Nephron (organoid): ENCODE results near the gene PTDSS2.

Experiments
- H3K27ac Mint-ChIP-seq, 3 experiments: 2 replicates each; pipeline ENCODE4 v1.8.0; 2020; ENCODE audit warnings: mixed read lengths in 3 of 3, mild to moderate bottlenecking in 2 of 3, moderate library complexity in 1 of 3
- H3K27me3 Mint-ChIP-seq: 2 replicates; pipeline ENCODE4 v1.8.0; 2021; ENCODE audit warnings: low read depth, mild to moderate bottlenecking, moderate library complexity, mixed read lengths
- H3K36me3 Mint-ChIP-seq: 2 replicates; pipeline ENCODE4 v1.8.0; 2020; ENCODE audit warnings: low read depth, mixed read lengths
- H3K4me1 Mint-ChIP-seq: 2 replicates; pipeline ENCODE4 v1.8.0; 2020; ENCODE audit warnings: mixed read lengths
- H3K4me3 Mint-ChIP-seq, 3 experiments: 2 replicates each; pipeline ENCODE4 v1.8.0; 2020; ENCODE audit warnings: mild to moderate bottlenecking in 3 of 3, mixed read lengths in 3 of 3, moderate library complexity in 2 of 3
- H3K9me3 Mint-ChIP-seq: 2 replicates; pipeline ENCODE4 v1.8.0; 2020; ENCODE audit warnings: mixed read lengths
- CTCF ChIP-seq, 3 experiments: fragments of 200-600 bp; sonication (generic); IDR thresholded peaks; one replicate each; pipeline ENCODE4 v1.5.0; 2021; ENCODE audit warnings: antibody characterized with exemption in 3 of 3; ENCODE audit not compliant: unreplicated experiment in 3 of 3

PTDSS2 gene

GRCh38 chr11:488062-488461 is 38.0 kb downstream of the PTDSS2 start:
- H3K27ac Mint-ChIP-seq: no peak overlapping the region
- no peaks in the 10 kb centered on the region for H3K4me1 Mint-ChIP-seq
- H3K4me3 Mint-ChIP-seq: no peak overlapping the region
- no peak for TF ChIP-seq CTCF (IDR thresholded peaks at IDR 0.05; ENCODE audit: unreplicated experiment in 3 of 3)
- no peaks in the 10 kb centered on the region for H3K27me3 Mint-ChIP-seq
- H3K36me3 Mint-ChIP-seq: peaks cover 23% of the 10 kb centered on the region
- peaks cover 7% of the 10 kb centered on the region for H3K9me3 Mint-ChIP-seq

GRCh38 chr11:488579-488978 is 38.5 kb downstream of the PTDSS2 start:
- Mint-ChIP-seq H3K36me3 (peaks cover 18% of the 10 kb centered on the region), H3K9me3 (peaks cover 3% of the 10 kb centered on the region), H3K27ac (no peak overlapping the region), H3K4me3 (no peak overlapping the region), H3K4me1 (no peaks in the 10 kb centered on the region), H3K27me3 (no peaks in the 10 kb centered on the region)
- TF ChIP-seq CTCF (IDR thresholded peaks at IDR 0.05; ENCODE audit: unreplicated experiment in 3 of 3): no peak

- Mint-ChIP-seq H3K9me3 (no peaks in the 10 kb centered on the region), H3K27ac (no peak overlapping the region), H3K36me3 (peaks cover 14% of the 10 kb centered on the region), H3K4me1 (no peaks in the 10 kb centered on the region), H3K27me3 (no peaks in the 10 kb centered on the region), H3K4me3 (no peak overlapping the region)
- no peak for TF ChIP-seq CTCF (IDR thresholded peaks at IDR 0.05; ENCODE audit: unreplicated experiment in 3 of 3)
These were observed 38.9 kb downstream of the PTDSS2 start for GRCh38 chr11:488992-489391.

GRCh38 chr11:489610-490185 is 39.6 kb downstream of the PTDSS2 start:
- Mint-ChIP-seq H3K36me3 (peaks cover 14% of the 10 kb centered on the region), H3K9me3 (no peaks in the 10 kb centered on the region), H3K27ac (no peak overlapping the region), H3K4me1 (no peaks in the 10 kb centered on the region), H3K27me3 (no peaks in the 10 kb centered on the region), H3K4me3 (no peak overlapping the region)
- TF ChIP-seq CTCF (IDR thresholded peaks at IDR 0.05; ENCODE audit: unreplicated experiment in 3 of 3): no peak

GRCh38 chr11:490186-490929 is 40.3 kb downstream of the PTDSS2 start:
- H3K27ac Mint-ChIP-seq: no peak overlapping the region
- H3K36me3 Mint-ChIP-seq: peaks cover 19% of the 10 kb centered on the region
- H3K4me1 Mint-ChIP-seq: peaks cover 4% of the 10 kb centered on the region
- TF ChIP-seq CTCF (IDR thresholded peaks at IDR 0.05; ENCODE audit: unreplicated experiment in 3 of 3): no peak
- no peak overlapping the region for H3K4me3 Mint-ChIP-seq
- no peaks in the 10 kb centered on the region for H3K9me3 Mint-ChIP-seq
- H3K27me3 Mint-ChIP-seq: no peaks in the 10 kb centered on the region

- H3K27me3 Mint-ChIP-seq: no peaks in the 10 kb centered on the region
- no peaks in the 10 kb centered on the region for H3K9me3 Mint-ChIP-seq
- no peak overlapping the region for H3K27ac Mint-ChIP-seq
- H3K4me1 Mint-ChIP-seq: peaks cover 8% of the 10 kb centered on the region
- peaks cover 22% of the 10 kb centered on the region for H3K36me3 Mint-ChIP-seq
- no peak for TF ChIP-seq CTCF (IDR thresholded peaks at IDR 0.05; ENCODE audit: unreplicated experiment in 3 of 3)
- H3K4me3 Mint-ChIP-seq: no peak overlapping the region
These were observed 40.8 kb downstream of the PTDSS2 start for GRCh38 chr11:490930-491260.
